Measurements from ENCODE around the gene USP34. TPM values are rescaled to one million over a fixed set of nuclear protein-coding genes. Genes with fewer than 3 reads are reported as not detected.

Gene USP34
- total RNA-seq, 2 donors from 2014 or later = 92.3 to 125 TPM

GRCh38 chr2:61328707-61329251, 142.1 kb downstream of the USP34 start:
- Mint-ChIP-seq H3K36me3 (peaks cover 17% of the 10 kb centered on the region), H3K27ac (peak overlapping the region in 1 of 2 donors; percentile 66), H3K27me3 (no peaks in the 10 kb centered on the region), H3K9me3 (no peaks in the 10 kb centered on the region), H3K4me1 (ENCODE audit: low read depth in 2 of 2) (peaks cover 3 to 9% of the 10 kb centered on the region in 2 donors), H3K4me3 (no peak overlapping the region)
- DNase-seq (ENCODE audit: low spot score) = no peak
- ATAC-seq = peak in 1 of 2 donors; percentile 68

GRCh38 chr2:61327173-61327572, 143.7 kb downstream of the USP34 start:
- H3K36me3 Mint-ChIP-seq = peaks cover 20% of the 10 kb centered on the region
- H3K4me3 Mint-ChIP-seq = no peak overlapping the region
- H3K4me1 Mint-ChIP-seq (ENCODE audit: low read depth in 2 of 2) = peaks cover 3 to 9% of the 10 kb centered on the region in 2 donors
- DNase-seq (ENCODE audit: low spot score) (no peak), ATAC-seq (no peak)
- H3K9me3 Mint-ChIP-seq = no peaks in the 10 kb centered on the region
- H3K27ac Mint-ChIP-seq = peak overlapping the region in 1 of 2 donors; percentile 50
- no peaks in the 10 kb centered on the region for H3K27me3 Mint-ChIP-seq

GRCh38 chr2:61326423-61326822, 144.5 kb downstream of the USP34 start:
- Mint-ChIP-seq H3K9me3 (no peaks in the 10 kb centered on the region), H3K27ac (no peak overlapping the region), H3K27me3 (no peaks in the 10 kb centered on the region), H3K4me1 (ENCODE audit: low read depth in 2 of 2) (peaks cover 3 to 9% of the 10 kb centered on the region in 2 donors), H3K4me3 (no peak overlapping the region), H3K36me3 (peaks cover 24% of the 10 kb centered on the region)
- ATAC-seq (no peak), DNase-seq (ENCODE audit: low spot score) (no peak)

- no peak for DNase-seq (ENCODE audit: low spot score)
- H3K36me3 Mint-ChIP-seq = peaks cover 12% of the 10 kb centered on the region
- H3K9me3 Mint-ChIP-seq = no peaks in the 10 kb centered on the region
- H3K27me3 Mint-ChIP-seq = no peaks in the 10 kb centered on the region
- no peak overlapping the region for H3K27ac Mint-ChIP-seq
- H3K4me1 Mint-ChIP-seq (ENCODE audit: low read depth in 2 of 2) = no peaks in the 10 kb centered on the region
- no peak for ATAC-seq
- no peak overlapping the region for H3K4me3 Mint-ChIP-seq
These were observed 150.7 kb downstream of the USP34 start for GRCh38 chr2:61320181-61320580.

- no peak for DNase-seq (ENCODE audit: low spot score)
- H3K4me1 Mint-ChIP-seq (ENCODE audit: low read depth in 2 of 2) = no peaks in the 10 kb centered on the region
- no peak overlapping the region for H3K27ac Mint-ChIP-seq
- no peaks in the 10 kb centered on the region for H3K27me3 Mint-ChIP-seq
- no peak overlapping the region for H3K4me3 Mint-ChIP-seq
- no peak for ATAC-seq
- H3K9me3 Mint-ChIP-seq = no peaks in the 10 kb centered on the region
- H3K36me3 Mint-ChIP-seq = peaks cover 7% of the 10 kb centered on the region
These were observed 152.3 kb downstream of the USP34 start for GRCh38 chr2:61318553-61318952.

GRCh38 chr2:61295981-61296380, 174.9 kb downstream of the USP34 start:
- Mint-ChIP-seq H3K4me3 (no peak overlapping the region), H3K27me3 (no peaks in the 10 kb centered on the region), H3K27ac (no peak overlapping the region), H3K36me3 (peaks cover 10% of the 10 kb centered on the region), H3K4me1 (ENCODE audit: low read depth in 2 of 2) (peaks cover 10% of the 10 kb centered on the region in 2 donors), H3K9me3 (no peaks in the 10 kb centered on the region)
- DNase-seq (ENCODE audit: low spot score) (no peak), ATAC-seq (no peak)

GRCh38 chr2:61291851-61292575, 178.9 kb downstream of the USP34 start:
- H3K4me1 Mint-ChIP-seq (ENCODE audit: low read depth in 2 of 2) = peaks cover 13 to 14% of the 10 kb centered on the region in 2 donors
- no peak overlapping the region for H3K27ac Mint-ChIP-seq
- H3K4me3 Mint-ChIP-seq = no peak overlapping the region
- H3K36me3 Mint-ChIP-seq = peaks cover 6% of the 10 kb centered on the region
- no peaks in the 10 kb centered on the region for H3K27me3 Mint-ChIP-seq
- H3K9me3 Mint-ChIP-seq = no peaks in the 10 kb centered on the region
- ATAC-seq = no peak
- no peak for DNase-seq (ENCODE audit: low spot score)

GRCh38 chr2:61288070-61288841, 182.6 kb downstream of the USP34 start:
- no peaks in the 10 kb centered on the region for H3K9me3 Mint-ChIP-seq

GRCh38 chr2:61287254-61287653, 183.6 kb downstream of the USP34 start:
- H3K27ac Mint-ChIP-seq = no peak overlapping the region
- no peaks in the 10 kb centered on the region for H3K36me3 Mint-ChIP-seq
- H3K27me3 Mint-ChIP-seq = no peaks in the 10 kb centered on the region
- H3K9me3 Mint-ChIP-seq = no peaks in the 10 kb centered on the region
- no peak overlapping the region for H3K4me3 Mint-ChIP-seq
- ATAC-seq (no peak), DNase-seq (ENCODE audit: low spot score) (no peak)
- peaks cover 14% of the 10 kb centered on the region in 2 donors for H3K4me1 Mint-ChIP-seq (ENCODE audit: low read depth in 2 of 2)

More at GRCh38 chr2:61288070-61288841, 182.6 kb downstream of the USP34 start:
- H3K4me3 Mint-ChIP-seq = no peak overlapping the region
- peaks cover 14 to 17% of the 10 kb centered on the region in 2 donors for H3K4me1 Mint-ChIP-seq (ENCODE audit: low read depth in 2 of 2)
- no peaks in the 10 kb centered on the region for H3K36me3 Mint-ChIP-seq
- no peaks in the 10 kb centered on the region for H3K27me3 Mint-ChIP-seq
- ATAC-seq = no peak
- no peak for DNase-seq (ENCODE audit: low spot score)
- peak overlapping the region in 1 of 2 donors; percentile 45 for H3K27ac Mint-ChIP-seq

- Mint-ChIP-seq H3K27me3 (no peaks in the 10 kb centered on the region), H3K36me3 (no peaks in the 10 kb centered on the region), H3K27ac (no peak overlapping the region), H3K4me3 (no peak overlapping the region), H3K9me3 (no peaks in the 10 kb centered on the region), H3K4me1 (ENCODE audit: low read depth in 2 of 2) (peaks cover 0 to 4% of the 10 kb centered on the region in 2 donors)
- DNase-seq (ENCODE audit: low spot score) (no peak), ATAC-seq (no peak)
These were observed 187.3 kb downstream of the USP34 start for GRCh38 chr2:61283443-61284160.

GRCh38 chr2:61282104-61282590, 188.7 kb downstream of the USP34 start:
- no peaks in the 10 kb centered on the region for H3K27me3 Mint-ChIP-seq
- no peak overlapping the region for H3K4me3 Mint-ChIP-seq
- peaks cover 0 to 4% of the 10 kb centered on the region in 2 donors for H3K4me1 Mint-ChIP-seq (ENCODE audit: low read depth in 2 of 2)
- no peak overlapping the region for H3K27ac Mint-ChIP-seq
- peaks cover 6% of the 10 kb centered on the region for H3K36me3 Mint-ChIP-seq
- ATAC-seq = no peak
- H3K9me3 Mint-ChIP-seq = no peaks in the 10 kb centered on the region
- no peak for DNase-seq (ENCODE audit: low spot score)

GRCh38 chr2:61281321-61281720, 189.6 kb downstream of the USP34 start:
- Mint-ChIP-seq H3K4me3 (no peak overlapping the region), H3K27ac (no peak overlapping the region), H3K9me3 (no peaks in the 10 kb centered on the region), H3K4me1 (ENCODE audit: low read depth in 2 of 2) (peaks cover 0 to 4% of the 10 kb centered on the region in 2 donors), H3K27me3 (no peaks in the 10 kb centered on the region), H3K36me3 (peaks cover 6% of the 10 kb centered on the region)
- ATAC-seq (no peak), DNase-seq (ENCODE audit: low spot score) (no peak)

GRCh38 chr2:61277756-61278155, 193.1 kb downstream of the USP34 start:
- no peaks in the 10 kb centered on the region for H3K4me1 Mint-ChIP-seq (ENCODE audit: low read depth in 2 of 2)
- no peak overlapping the region for H3K27ac Mint-ChIP-seq
- DNase-seq (ENCODE audit: low spot score) (no peak), ATAC-seq (no peak)
- H3K36me3 Mint-ChIP-seq = peaks cover 6% of the 10 kb centered on the region
- H3K4me3 Mint-ChIP-seq = no peak overlapping the region
- no peaks in the 10 kb centered on the region for H3K9me3 Mint-ChIP-seq
- no peaks in the 10 kb centered on the region for H3K27me3 Mint-ChIP-seq

Measured in natural killer cell treated with Interleukin-12 subunit alpha and Interleukin-12 subunit beta and Interleukin-15 and Interleukin-18, amount 100 ng/mL, for 72 hours (primary cell).